Calu3 (cell line): ENCODE results near the gene PROM1. TPM values are rescaled to one million over a fixed set of nuclear protein-coding genes. Genes with fewer than 3 reads are reported as not detected.

Experiments
- BruUV-seq: library from RNA; stranded (reverse); fragments of 400-500 nt; replicated peaks from 2 replicates; lab custom pipeline; 2021; lab: Mats Ljungman, UMichigan
- CTCF ChIA-PET: fragments of 300-600 bp; sonication (Branson Sonifier 250); formaldehyde crosslinking; loops from one replicate; lab custom pipeline; 2022; ENCODE audit warnings: antibody characterized with exemption; lab: Charles Lee
- DNase-seq: peaks from one replicate; pipeline ENCODE4 v3.0.0; 2022
- H3K27ac Mint-ChIP-seq: one replicate; pipeline ENCODE4 v1.8.0; 2022; ENCODE audit warnings: mixed read lengths; ENCODE audit not compliant: unreplicated experiment
- H3K27me3 Mint-ChIP-seq: one replicate; pipeline ENCODE4 v1.8.0; 2022; ENCODE audit warnings: mixed read lengths; ENCODE audit not compliant: unreplicated experiment
- H3K36me3 Mint-ChIP-seq: one replicate; pipeline ENCODE4 v1.8.0; 2022; ENCODE audit warnings: mild to moderate bottlenecking, moderate library complexity, mixed read lengths; ENCODE audit not compliant: insufficient read depth, unreplicated experiment
- H3K4me1 Mint-ChIP-seq: one replicate; pipeline ENCODE4 v1.8.0; 2022; ENCODE audit warnings: mild to moderate bottlenecking, low read depth, mixed read lengths; ENCODE audit not compliant: unreplicated experiment
- H3K4me3 Mint-ChIP-seq: one replicate; pipeline ENCODE4 v1.8.0; 2022; ENCODE audit warnings: mild to moderate bottlenecking, low read depth, moderate library complexity, mixed read lengths; ENCODE audit not compliant: unreplicated experiment
- H3K9me3 Mint-ChIP-seq: one replicate; pipeline ENCODE4 v1.8.0; 2022; ENCODE audit warnings: low read depth, mixed read lengths; ENCODE audit not compliant: unreplicated experiment
- CTCF ChIP-seq: fragments of 200-600 bp; IDR thresholded peaks from one replicate; pipeline ENCODE4 v1.8.0; 2022; ENCODE audit warnings: antibody characterized with exemption; ENCODE audit not compliant: unreplicated experiment
- intact Hi-C: fragments of 100-400 bp; cut with micrococcal nuclease; formaldehyde crosslinking; loops from one replicate; pipeline ENCODE4 v1.10.0; 2022; ENCODE audit not compliant: unreplicated experiment
- total RNA-seq: library from RNA; stranded (reverse); gene quantifications from 2 replicates; pipeline ENCODE4 v1.2.3, GENCODE V29; 2022

PROM1 gene
- total RNA-seq, 1 experiment from 2014 or later = 73.9 TPM

- BruUV-seq = no TSS peak
- no peak for DNase-seq
- no peaks in the 10 kb centered on the region for H3K9me3 Mint-ChIP-seq
- H3K4me3 Mint-ChIP-seq = no peak overlapping the region
- no peaks in the 10 kb centered on the region for H3K36me3 Mint-ChIP-seq
- no peaks in the 10 kb centered on the region for H3K27me3 Mint-ChIP-seq
- H3K4me1 Mint-ChIP-seq = peaks cover 23% of the 10 kb centered on the region
- intact Hi-C loops = no loop called here
- no peak overlapping the region for H3K27ac Mint-ChIP-seq
- CTCF ChIA-PET = no interaction called here
- TF ChIP-seq CTCF = no peak
These were observed 149.6 kb downstream of the PROM1 start for GRCh38 chr4:15934259-15934658.

- Mint-ChIP-seq H3K9me3 (no peaks in the 10 kb centered on the region), H3K4me3 (no peak overlapping the region), H3K27ac (no peak overlapping the region), H3K27me3 (no peaks in the 10 kb centered on the region), H3K4me1 (peaks cover 1% of the 10 kb centered on the region), H3K36me3 (no peaks in the 10 kb centered on the region)
- BruUV-seq = no TSS peak
- CTCF ChIA-PET = interaction anchor here (1.1 kb wide), 1 partner anchor 18 kb away, joined by 3 read pairs; no protein-coding TSS in a partner anchor
- no peak for TF ChIP-seq CTCF
- intact Hi-C loops = no loop called here
- no peak for DNase-seq
These were observed 152.2 kb downstream of the PROM1 start for GRCh38 chr4:15931451-15932210.

GRCh38 chr4:15930314-15930713, 153.5 kb downstream of the PROM1 start:
- no peak overlapping the region for H3K4me3 Mint-ChIP-seq
- CTCF ChIA-PET = interaction anchor here (1.1 kb wide), 1 partner anchor 17 kb away, joined by 3 read pairs; no protein-coding TSS in a partner anchor
- BruUV-seq = no TSS peak
- no peaks in the 10 kb centered on the region for H3K9me3 Mint-ChIP-seq
- no peak for DNase-seq
- TF ChIP-seq CTCF = no peak
- H3K27me3 Mint-ChIP-seq = no peaks in the 10 kb centered on the region
- H3K36me3 Mint-ChIP-seq = no peaks in the 10 kb centered on the region
- no peaks in the 10 kb centered on the region for H3K4me1 Mint-ChIP-seq
- intact Hi-C loops = no loop called here
- no peak overlapping the region for H3K27ac Mint-ChIP-seq

GRCh38 chr4:15929540-15929939, 154.3 kb downstream of the PROM1 start:
- CTCF ChIA-PET = interaction anchor here (0.6 kb wide), 1 partner anchor 750 kb away, joined by 3 read pairs; no protein-coding TSS in a partner anchor
- Mint-ChIP-seq H3K9me3 (no peaks in the 10 kb centered on the region), H3K4me3 (no peak overlapping the region), H3K36me3 (no peaks in the 10 kb centered on the region), H3K27ac (no peak overlapping the region), H3K27me3 (no peaks in the 10 kb centered on the region), H3K4me1 (no peaks in the 10 kb centered on the region)
- no peak for TF ChIP-seq CTCF
- no TSS peak for BruUV-seq
- intact Hi-C loops = no loop called here
- no peak for DNase-seq
